Fibroblast of pulmonary artery (primary cell): ENCODE measurements around the gene ARHGAP20.

Source experiments
- DNase-seq: peaks from one replicate; pipeline ENCODE4 v3.0.0-alpha.2; 2010; ENCODE audit warnings: low read depth
- H3K4me3 ChIP-seq: replicated peaks from 2 replicates; pipeline ENCODE4 v1.5.1; 2011; ENCODE audit warnings: low read depth, mild to moderate bottlenecking, control low read depth, low read length, moderate library complexity
- TF ChIP-seq, protein P1 (sequence below): IDR thresholded peaks from 2 replicates; pipeline ENCODE4 v1.5.1; 2011; ENCODE audit warnings: mild to moderate bottlenecking, control low read depth, low read length, inconsistent platforms; ENCODE audit errors: missing control alignments

Gene ARHGAP20

DNA sequence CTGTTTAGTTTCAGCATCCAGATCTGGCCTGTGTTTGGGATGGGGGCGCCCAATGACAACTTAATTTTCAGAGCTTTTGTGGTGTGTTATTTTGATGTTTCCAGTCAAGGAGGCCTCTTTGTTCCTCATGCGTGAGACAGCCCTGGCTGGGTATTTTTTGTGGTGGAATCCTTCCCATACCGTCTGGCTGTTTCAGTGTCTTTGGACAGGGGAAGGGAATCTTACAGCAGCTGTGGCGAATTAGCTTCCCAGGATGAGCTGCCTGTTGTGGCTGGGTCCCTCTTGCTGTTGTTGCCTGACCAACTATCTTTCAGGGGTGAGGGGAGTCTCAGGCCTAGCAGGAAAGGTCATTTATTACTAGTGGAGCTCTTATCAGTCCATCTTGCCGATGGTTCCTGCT is 138.8 kb downstream of the ARHGAP20 start:
- no peak for DNase-seq
- TF ChIP-seq, protein P1, sequence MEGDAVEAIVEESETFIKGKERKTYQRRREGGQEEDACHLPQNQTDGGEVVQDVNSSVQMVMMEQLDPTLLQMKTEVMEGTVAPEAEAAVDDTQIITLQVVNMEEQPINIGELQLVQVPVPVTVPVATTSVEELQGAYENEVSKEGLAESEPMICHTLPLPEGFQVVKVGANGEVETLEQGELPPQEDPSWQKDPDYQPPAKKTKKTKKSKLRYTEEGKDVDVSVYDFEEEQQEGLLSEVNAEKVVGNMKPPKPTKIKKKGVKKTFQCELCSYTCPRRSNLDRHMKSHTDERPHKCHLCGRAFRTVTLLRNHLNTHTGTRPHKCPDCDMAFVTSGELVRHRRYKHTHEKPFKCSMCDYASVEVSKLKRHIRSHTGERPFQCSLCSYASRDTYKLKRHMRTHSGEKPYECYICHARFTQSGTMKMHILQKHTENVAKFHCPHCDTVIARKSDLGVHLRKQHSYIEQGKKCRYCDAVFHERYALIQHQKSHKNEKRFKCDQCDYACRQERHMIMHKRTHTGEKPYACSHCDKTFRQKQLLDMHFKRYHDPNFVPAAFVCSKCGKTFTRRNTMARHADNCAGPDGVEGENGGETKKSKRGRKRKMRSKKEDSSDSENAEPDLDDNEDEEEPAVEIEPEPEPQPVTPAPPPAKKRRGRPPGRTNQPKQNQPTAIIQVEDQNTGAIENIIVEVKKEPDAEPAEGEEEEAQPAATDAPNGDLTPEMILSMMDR, result no peak
- no peak overlapping the region for H3K4me3 ChIP-seq

DNA sequence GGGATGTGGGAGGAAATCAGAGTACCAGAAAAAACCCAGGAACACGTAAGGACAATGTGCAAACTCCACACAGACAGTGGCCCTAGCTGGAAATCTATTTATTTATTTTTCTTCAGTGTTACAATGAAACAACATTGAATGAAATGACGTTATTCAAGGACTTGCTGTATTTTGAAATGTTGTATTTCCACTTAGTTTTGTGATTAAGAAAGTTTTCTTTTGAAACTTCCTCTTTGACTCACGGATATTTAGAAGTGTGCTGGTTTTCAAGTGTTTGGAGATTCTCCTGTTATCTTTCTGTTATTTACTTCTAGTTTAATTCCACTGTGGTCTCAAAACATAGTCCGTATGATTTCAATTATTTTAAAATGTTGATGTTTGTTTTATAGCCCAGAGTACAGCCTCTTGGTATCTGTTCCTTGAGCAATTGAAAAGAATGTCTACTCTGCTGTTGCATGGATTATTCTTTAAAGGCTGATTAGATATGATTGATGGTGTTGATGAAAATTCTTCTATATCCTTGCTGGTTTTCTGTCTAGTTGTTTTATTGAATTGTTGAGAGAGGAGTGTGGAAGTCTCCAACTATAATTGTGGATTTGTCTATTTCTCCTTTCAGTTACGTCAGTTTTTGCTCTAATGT is 141.0 kb downstream of the ARHGAP20 start:
- no peak for DNase-seq
- TF ChIP-seq, protein P1, result no peak

DNA sequence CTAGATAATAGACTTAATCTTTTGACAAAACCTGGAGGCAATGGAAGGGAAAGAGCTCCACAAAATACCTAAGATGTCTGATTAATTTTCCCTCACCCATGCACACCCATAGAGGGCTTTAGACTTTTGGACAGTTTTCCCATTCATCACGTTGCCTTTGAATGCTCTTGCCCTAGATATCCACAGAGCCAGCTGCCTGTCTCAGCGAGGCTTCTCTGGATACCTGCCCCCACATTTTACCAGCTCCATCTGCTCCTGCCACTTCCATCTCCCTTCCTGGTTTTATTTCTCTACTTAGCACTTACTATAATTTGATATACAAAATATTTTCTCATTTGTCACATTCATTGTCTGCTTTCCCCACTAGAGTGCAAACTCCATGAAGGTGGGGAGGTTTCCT is 145.7 kb downstream of the ARHGAP20 start:
- DNase-seq, result no peak
- H3K4me3 ChIP-seq, result no peak overlapping the region
- TF ChIP-seq, protein P1, result no peak

More for the DNA sequence above, 141.0 kb downstream of the ARHGAP20 start:
- no peak overlapping the region for H3K4me3 ChIP-seq

DNA sequence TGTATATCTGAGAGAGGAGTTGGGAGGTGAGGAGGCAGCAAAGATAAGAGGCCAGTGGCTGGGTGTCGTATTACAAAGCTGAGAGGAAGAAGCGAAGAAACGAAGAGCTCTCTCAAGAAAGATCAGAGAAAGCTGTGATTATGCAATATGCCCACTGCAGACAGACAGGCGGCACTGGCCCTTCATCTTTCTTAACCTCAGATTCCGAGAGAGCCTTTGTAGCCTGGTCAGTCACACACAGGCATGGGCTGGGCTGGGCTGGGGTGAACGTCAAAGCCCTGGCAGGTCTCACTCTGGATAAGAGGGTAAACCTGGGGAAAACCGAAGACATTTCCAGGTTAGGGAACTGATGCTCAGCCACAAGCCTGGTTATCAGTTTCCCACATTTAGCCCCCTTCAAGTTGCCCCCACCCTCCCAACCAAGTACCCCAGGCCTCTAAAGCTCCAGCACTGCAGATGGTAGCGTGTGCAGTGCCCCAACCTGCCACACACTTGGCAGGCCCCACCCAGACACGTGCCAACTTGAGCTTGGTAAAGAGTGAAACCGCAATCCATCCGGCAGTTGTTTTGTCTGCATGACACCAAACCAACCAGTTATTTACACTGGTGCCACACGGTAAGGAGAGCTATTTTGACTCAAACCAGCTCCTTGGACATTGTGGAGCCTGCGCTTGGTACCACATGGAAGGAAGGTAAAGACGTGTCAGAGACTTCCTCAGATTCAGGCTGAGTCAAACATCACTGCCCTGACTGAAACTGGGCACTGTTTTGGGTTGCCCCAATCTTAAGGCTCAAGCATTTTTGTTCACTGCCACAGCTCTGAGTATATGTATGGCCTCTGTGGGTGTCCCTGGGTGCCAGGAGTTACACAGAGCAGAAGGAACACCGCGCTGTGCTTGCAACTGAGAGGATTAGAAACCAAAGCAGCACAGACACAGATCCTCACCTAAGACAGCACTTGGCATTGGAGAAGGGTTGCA is 146.6 kb downstream of the ARHGAP20 start:
- TF ChIP-seq, protein P1, result no peak
- H3K4me3 ChIP-seq, result no peak overlapping the region
- DNase-seq, result peak; percentile 41

DNA sequence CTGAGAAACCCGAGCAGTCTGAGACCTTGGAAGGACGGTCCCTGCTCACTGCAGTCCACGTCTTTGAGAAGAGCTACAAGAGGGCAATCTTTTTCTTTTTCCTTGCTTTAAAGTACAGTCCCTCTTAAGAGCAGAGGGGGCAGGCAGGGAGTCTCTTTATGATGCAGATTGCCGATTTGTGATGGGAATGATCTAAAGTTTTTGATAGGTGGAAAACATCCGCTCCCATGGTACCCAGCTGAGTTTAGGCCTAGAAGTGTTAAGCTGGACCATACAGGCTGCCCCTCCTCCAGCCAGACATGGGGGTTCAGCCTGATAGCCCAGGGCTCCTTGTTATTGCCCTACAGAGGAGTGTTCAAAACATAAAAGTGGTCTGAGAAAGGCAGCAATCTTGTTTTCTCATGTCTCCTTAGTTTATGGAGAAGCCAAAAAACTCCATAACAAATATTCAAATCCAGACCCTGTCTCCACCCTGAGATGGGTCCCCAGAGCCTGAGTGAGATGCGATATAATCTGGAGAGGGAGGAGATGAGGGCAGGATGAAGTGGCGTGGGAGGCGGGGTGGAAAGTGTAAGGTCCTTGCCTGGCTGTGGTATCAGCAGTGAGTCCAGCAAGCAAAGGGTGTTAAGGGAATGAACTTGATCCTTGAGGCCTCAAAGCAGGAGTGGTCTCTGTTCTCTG is 147.4 kb downstream of the ARHGAP20 start:
- DNase-seq, result no peak
- TF ChIP-seq, protein P1, result no peak

DNA sequence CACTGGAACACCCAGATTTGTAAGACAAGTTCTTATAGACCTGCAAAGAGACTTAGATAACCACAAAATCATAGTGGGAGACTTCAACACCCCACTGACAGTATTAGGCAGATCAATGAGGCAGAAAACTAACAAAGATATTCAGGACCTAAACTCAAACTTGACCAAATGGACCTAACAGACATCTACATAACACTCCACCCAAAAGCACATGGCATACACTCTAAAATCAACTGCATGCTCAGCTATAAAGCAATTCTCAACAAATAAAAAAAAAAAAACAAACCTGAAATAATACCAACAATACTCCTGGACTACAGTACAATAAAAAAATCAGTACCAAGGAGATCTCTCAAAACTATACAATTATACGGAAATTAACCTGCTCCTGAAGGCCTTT is 167.5 kb downstream of the ARHGAP20 start:
- TF ChIP-seq, protein P1, result no peak
- no peak for DNase-seq
- H3K4me3 ChIP-seq, result no peak overlapping the region

More for the DNA sequence above, 147.4 kb downstream of the ARHGAP20 start:
- no peak overlapping the region for H3K4me3 ChIP-seq
